GM12891 (cell line): ENCODE measurements around the gene IP6K1.

Experiments used
- PAX5 ChIP-seq: IDR thresholded peaks from 2 replicates; pipeline ENCODE4 v1.6.1; 2011; ENCODE audit warnings: low read length, moderate library complexity, mild to moderate bottlenecking; ENCODE audit not compliant: insufficient read depth, severe bottlenecking
- POLR2AphosphoS5 ChIP-seq: IDR thresholded peaks from 2 replicates; pipeline ENCODE4 v1.6.1; 2011; ENCODE audit warnings: low read depth, low read length, control low read depth

DNA sequence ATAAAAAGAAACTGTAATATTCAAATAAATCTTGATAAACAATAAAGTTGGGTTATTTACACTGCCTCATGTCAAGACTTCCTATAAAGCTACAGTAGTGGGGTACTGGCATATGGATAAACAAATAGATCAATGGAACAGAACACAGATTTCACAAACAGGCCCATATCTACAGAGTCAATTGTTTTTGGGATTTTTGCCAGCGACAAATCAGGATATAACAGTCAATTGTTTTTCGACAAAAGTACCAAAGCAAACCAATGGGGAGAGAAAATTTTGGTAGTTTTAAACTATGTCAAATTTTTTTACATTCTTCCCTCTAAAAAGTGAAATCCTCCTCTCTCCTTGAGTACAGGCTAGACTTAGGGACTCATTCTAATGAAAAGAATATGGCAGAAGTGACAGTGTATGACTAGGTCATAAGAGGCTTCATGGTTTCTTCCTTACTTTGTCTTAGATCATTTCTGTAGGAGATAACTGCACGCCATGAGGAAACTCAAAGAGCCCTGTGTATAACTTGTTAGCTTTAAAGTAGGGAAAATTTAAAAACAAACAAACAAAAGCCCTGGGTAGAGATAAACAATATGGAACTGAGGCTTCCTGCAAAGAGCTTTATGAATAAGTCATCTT lies 16.9 kb downstream of the IP6K1 start:
- TF ChIP-seq PAX5 (no peak), POLR2AphosphoS5 (no peak)
